Measurements from ENCODE around the gene EXOSC2. TPM values are rescaled to one million over a fixed set of nuclear protein-coding genes. Genes with fewer than 3 reads are reported as not detected.

Gene EXOSC2
- total RNA-seq, 1 experiment from 2014 or later = 41.0 TPM

- no peaks in the 10 kb centered on the region; the same call in 1 of the 2 replicates for H3K4me1 ChIP-seq (ENCODE audit: control insufficient read depth, insufficient read depth, low read length)
- no peaks in the 10 kb centered on the region for H3K9me3 ChIP-seq (ENCODE audit: control insufficient read depth, insufficient read depth, low read depth, low read length)
- no peaks in the 10 kb centered on the region for H3K27me3 ChIP-seq (ENCODE audit: control insufficient read depth, insufficient read depth, low read length)
- BruUV-seq (replicated peaks) = no TSS peak
- no peak overlapping the region for H3K27ac ChIP-seq (ENCODE audit: low read length)
- TF ChIP-seq, protein P1, sequence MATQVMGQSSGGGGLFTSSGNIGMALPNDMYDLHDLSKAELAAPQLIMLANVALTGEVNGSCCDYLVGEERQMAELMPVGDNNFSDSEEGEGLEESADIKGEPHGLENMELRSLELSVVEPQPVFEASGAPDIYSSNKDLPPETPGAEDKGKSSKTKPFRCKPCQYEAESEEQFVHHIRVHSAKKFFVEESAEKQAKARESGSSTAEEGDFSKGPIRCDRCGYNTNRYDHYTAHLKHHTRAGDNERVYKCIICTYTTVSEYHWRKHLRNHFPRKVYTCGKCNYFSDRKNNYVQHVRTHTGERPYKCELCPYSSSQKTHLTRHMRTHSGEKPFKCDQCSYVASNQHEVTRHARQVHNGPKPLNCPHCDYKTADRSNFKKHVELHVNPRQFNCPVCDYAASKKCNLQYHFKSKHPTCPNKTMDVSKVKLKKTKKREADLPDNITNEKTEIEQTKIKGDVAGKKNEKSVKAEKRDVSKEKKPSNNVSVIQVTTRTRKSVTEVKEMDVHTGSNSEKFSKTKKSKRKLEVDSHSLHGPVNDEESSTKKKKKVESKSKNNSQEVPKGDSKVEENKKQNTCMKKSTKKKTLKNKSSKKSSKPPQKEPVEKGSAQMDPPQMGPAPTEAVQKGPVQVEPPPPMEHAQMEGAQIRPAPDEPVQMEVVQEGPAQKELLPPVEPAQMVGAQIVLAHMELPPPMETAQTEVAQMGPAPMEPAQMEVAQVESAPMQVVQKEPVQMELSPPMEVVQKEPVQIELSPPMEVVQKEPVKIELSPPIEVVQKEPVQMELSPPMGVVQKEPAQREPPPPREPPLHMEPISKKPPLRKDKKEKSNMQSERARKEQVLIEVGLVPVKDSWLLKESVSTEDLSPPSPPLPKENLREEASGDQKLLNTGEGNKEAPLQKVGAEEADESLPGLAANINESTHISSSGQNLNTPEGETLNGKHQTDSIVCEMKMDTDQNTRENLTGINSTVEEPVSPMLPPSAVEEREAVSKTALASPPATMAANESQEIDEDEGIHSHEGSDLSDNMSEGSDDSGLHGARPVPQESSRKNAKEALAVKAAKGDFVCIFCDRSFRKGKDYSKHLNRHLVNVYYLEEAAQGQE (IDR thresholded peaks at IDR 0.05; ENCODE audit: insufficient read depth in 1 of 2, low read depth in 2 of 2, low read length in 1 of 2) = no peak
- TF ChIP-seq POLR2AphosphoS5 (IDR thresholded peaks at IDR 0.05; ENCODE audit: low read depth, low read length) (no peak), TCF7L2 (IDR thresholded peaks at IDR 0.05; ENCODE audit: low read depth, low read length) (no peak), SIN3A (IDR thresholded peaks at IDR 0.05; ENCODE audit: borderline replicate concordance, insufficient read depth, low read depth, low read length) (no peak), CTCF (IDR thresholded peaks at IDR 0.05) (no peak)
- in situ Hi-C loops (cut with HindIII; ENCODE audit: low pct_unique_long_range_greater_than_20kb, low sequenced_read_pairs) = no loop called here
- ChIA-PET POLR2A (no interaction called here), CTCF (no interaction called here)
- no peaks in the 10 kb centered on the region for H3K36me3 ChIP-seq (ENCODE audit: control insufficient read depth, insufficient read depth, low read length)
- H3K4me3 ChIP-seq (ENCODE audit: low read depth in 2 of 2, low read length in 2 of 2) = no peak overlapping the region
- no peak for DNase-seq (ENCODE audit: low read depth, low spot score)
- intact Hi-C loops (cut with micrococcal nuclease; ENCODE audit: unreplicated experiment) = no loop called here
- no peak for ATAC-seq
These were observed 43.3 kb downstream of the EXOSC2 start for GRCh38 chr9:130736834-130737233.

GRCh38 chr9:130738281-130738680 is 44.7 kb downstream of the EXOSC2 start:
- no peaks in the 10 kb centered on the region for H3K4me1 ChIP-seq (ENCODE audit: control insufficient read depth, insufficient read depth, low read length)
- no peak overlapping the region for H3K4me3 ChIP-seq (ENCODE audit: low read depth in 2 of 2, low read length in 2 of 2)
- H3K9me3 ChIP-seq (ENCODE audit: control insufficient read depth, insufficient read depth, low read depth, low read length) = no peaks in the 10 kb centered on the region
- intact Hi-C loops (cut with micrococcal nuclease; ENCODE audit: unreplicated experiment) (no loop called here), in situ Hi-C loops (cut with HindIII; ENCODE audit: low pct_unique_long_range_greater_than_20kb, low sequenced_read_pairs) (no loop called here)
- no peak for TF ChIP-seq SIN3A (IDR thresholded peaks at IDR 0.05; ENCODE audit: borderline replicate concordance, insufficient read depth, low read depth, low read length)
- TF ChIP-seq, protein P1 (IDR thresholded peaks at IDR 0.05; ENCODE audit: insufficient read depth in 1 of 2, low read depth in 2 of 2, low read length in 1 of 2) = no peak
- TF ChIP-seq POLR2AphosphoS5 (IDR thresholded peaks at IDR 0.05; ENCODE audit: low read depth, low read length) = no peak
- TF ChIP-seq CTCF (IDR thresholded peaks at IDR 0.05) = no peak
- no peak for TF ChIP-seq TCF7L2 (IDR thresholded peaks at IDR 0.05; ENCODE audit: low read depth, low read length)
- BruUV-seq (replicated peaks) = no TSS peak
- ATAC-seq (no peak), DNase-seq (ENCODE audit: low read depth, low spot score) (no peak)
- no peaks in the 10 kb centered on the region for H3K36me3 ChIP-seq (ENCODE audit: control insufficient read depth, insufficient read depth, low read length)
- POLR2A ChIA-PET = no interaction called here
- H3K27ac ChIP-seq (ENCODE audit: low read length) = no peak overlapping the region
- no peaks in the 10 kb centered on the region for H3K27me3 ChIP-seq (ENCODE audit: control insufficient read depth, insufficient read depth, low read length)
- CTCF ChIA-PET = interaction anchor here (0.7 kb wide), 1 partner anchor 49 kb away, joined by 3 read pairs; no protein-coding TSS in a partner anchor
